Activated CD8-positive, alpha-beta T cell treated with anti-CD3 and anti-CD28 coated beads for 36 hours (primary cell): ENCODE results near the gene ATP2A2. TPM values are rescaled to one million over a fixed set of nuclear protein-coding genes. Genes with fewer than 3 reads are reported as not detected.
A peak's percentile ranks its signal among the peaks of the same experiment; 100 is the strongest.

ENCODE experiments used
- ATAC-seq: fragments of 200-7000 bp; cut with Tn5 transposase; one replicate; pipeline ENCODE4 v1.10.0; 2021; ENCODE audit warnings: mild to moderate bottlenecking, moderate library complexity
- CTCF ChIA-PET: fragments of 350-600 bp; sonication (Branson Sonifier 250); formaldehyde crosslinking; loops from one replicate; lab custom pipeline; 2021; ENCODE audit warnings: antibody characterized with exemption; lab: Charles Lee
- POLR2A ChIA-PET: fragments of 350-600 bp; sonication (Branson Sonifier 250); formaldehyde crosslinking; loops from one replicate; lab custom pipeline; 2021; ENCODE audit warnings: antibody characterized with exemption; lab: Charles Lee
- DNase-seq: peaks from one replicate; pipeline ENCODE4 v3.0.0-alpha.2; 2020
- H3K27ac Mint-ChIP-seq: one replicate; pipeline ENCODE4 v1.8.0; 2021; ENCODE audit warnings: mild to moderate bottlenecking, mixed read lengths
- H3K27me3 Mint-ChIP-seq: one replicate; pipeline ENCODE4 v1.8.0; 2021; ENCODE audit warnings: mixed read lengths
- H3K36me3 Mint-ChIP-seq: one replicate; pipeline ENCODE4 v1.8.0; 2021; ENCODE audit warnings: low read depth, mixed read lengths
- H3K4me1 Mint-ChIP-seq: one replicate; pipeline ENCODE4 v1.8.0; 2021; ENCODE audit warnings: low read depth, mixed read lengths
- H3K4me3 Mint-ChIP-seq: one replicate; pipeline ENCODE4 v1.8.0; 2021; ENCODE audit warnings: mild to moderate bottlenecking, moderate library complexity, mixed read lengths
- H3K9me3 Mint-ChIP-seq: one replicate; pipeline ENCODE4 v1.8.0; 2021; ENCODE audit warnings: mixed read lengths
- intact Hi-C: fragments of 100-400 bp; cut with micrococcal nuclease; formaldehyde crosslinking; loops from one replicate; pipeline ENCODE4 v1.10.0; 2022
- total RNA-seq, 2 experiments: library from RNA; stranded (reverse); gene quantifications; one replicate each; pipeline ENCODE4 v1.2.3, GENCODE V29; 2021
- TF ChIP-seq, protein P1 (sequence below): fragments of 200-600 bp; IDR thresholded peaks from one replicate; pipeline ENCODE4 v1.8.0; 2022; ENCODE audit warnings: antibody characterized with exemption, mild to moderate bottlenecking

ATP2A2 gene
- total RNA-seq, 2 experiments from 2014 or later: 107 to 111 TPM

DNA sequence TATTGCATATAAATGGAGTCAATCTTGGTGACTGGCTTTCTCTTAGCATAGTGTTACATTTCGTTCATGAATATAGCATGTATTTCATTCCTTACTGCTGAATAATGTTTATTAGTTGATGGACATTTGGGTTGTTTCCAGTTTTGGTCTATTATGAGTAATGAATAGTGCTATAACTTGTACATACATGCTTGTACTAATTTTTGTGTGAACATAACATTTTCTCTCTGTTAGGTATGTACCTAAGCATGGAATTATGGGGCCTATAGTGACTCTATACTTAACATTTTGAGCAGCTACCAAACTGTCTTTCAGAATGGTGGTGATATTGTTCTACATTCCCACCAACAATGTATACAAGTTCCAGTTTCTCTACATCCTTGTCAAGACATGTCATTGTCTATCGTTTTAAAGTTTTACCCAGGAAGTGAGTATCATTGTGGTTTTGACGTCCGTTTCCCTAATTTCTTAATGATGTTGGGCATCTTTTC lies 23.1 kb downstream of the ATP2A2 start:
- TF ChIP-seq, protein P1, sequence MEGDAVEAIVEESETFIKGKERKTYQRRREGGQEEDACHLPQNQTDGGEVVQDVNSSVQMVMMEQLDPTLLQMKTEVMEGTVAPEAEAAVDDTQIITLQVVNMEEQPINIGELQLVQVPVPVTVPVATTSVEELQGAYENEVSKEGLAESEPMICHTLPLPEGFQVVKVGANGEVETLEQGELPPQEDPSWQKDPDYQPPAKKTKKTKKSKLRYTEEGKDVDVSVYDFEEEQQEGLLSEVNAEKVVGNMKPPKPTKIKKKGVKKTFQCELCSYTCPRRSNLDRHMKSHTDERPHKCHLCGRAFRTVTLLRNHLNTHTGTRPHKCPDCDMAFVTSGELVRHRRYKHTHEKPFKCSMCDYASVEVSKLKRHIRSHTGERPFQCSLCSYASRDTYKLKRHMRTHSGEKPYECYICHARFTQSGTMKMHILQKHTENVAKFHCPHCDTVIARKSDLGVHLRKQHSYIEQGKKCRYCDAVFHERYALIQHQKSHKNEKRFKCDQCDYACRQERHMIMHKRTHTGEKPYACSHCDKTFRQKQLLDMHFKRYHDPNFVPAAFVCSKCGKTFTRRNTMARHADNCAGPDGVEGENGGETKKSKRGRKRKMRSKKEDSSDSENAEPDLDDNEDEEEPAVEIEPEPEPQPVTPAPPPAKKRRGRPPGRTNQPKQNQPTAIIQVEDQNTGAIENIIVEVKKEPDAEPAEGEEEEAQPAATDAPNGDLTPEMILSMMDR: no peak
- POLR2A ChIA-PET: interaction anchor here (1.5 to 2.0 kb wide), 2 partner anchors 10 to 24 kb away, joined by 4 to 5 read pairs; no protein-coding TSS in a partner anchor
- H3K27me3 Mint-ChIP-seq: no peaks in the 10 kb centered on the region
- H3K4me1 Mint-ChIP-seq: peaks cover 53% of the 10 kb centered on the region
- H3K36me3 Mint-ChIP-seq: peaks cover 49% of the 10 kb centered on the region
- DNase-seq (no peak), ATAC-seq (no peak)
- CTCF ChIA-PET: no interaction called here
- intact Hi-C loops: no loop called here
- H3K27ac Mint-ChIP-seq: peak overlapping the region; percentile 65
- no peaks in the 10 kb centered on the region for H3K9me3 Mint-ChIP-seq
- H3K4me3 Mint-ChIP-seq: no peak overlapping the region

DNA sequence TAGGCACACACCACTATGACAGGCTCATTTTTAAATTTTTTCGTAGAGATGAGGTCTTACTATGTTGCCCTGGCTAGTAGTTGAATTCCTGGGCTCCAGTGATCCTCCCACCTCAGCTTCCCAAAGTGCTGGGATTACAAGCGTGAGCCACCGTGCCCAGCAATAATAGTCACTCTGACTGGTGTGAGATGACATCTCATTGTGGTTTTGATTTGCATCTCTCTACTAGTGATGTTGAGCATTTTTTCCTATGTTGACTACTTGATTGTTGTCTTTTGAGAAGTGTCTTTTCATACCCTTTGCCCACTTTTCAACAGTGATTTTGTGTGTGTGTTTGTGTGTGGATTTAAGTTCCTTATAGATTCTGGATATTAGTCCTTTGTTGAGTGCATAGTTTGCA lies 26.3 kb downstream of the ATP2A2 start:
- CTCF ChIA-PET: no interaction called here
- H3K4me1 Mint-ChIP-seq: peaks cover 54% of the 10 kb centered on the region

DNA sequence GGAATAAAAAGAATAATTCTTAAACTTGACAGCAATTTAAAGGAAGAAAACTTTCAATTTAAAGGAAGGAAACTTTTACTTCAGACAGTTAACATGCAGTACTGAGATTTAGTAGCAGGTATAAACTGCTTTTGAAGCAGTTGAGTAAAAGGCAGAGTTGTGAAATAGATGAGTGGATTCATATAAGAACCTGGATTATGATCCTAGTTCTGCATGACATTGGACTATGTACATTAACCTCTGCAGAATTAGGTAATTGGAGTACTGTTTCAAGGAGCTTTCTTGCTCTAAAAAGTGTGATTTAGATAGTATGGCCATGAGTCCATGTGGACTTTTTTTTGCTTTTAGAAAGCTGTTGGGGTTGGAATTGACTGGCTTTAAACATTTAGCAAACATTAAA lies 29.7 kb downstream of the ATP2A2 start:
- H3K27ac Mint-ChIP-seq: peak overlapping the region; percentile 59
- TF ChIP-seq, protein P1: no peak
- H3K27me3 Mint-ChIP-seq: no peaks in the 10 kb centered on the region
- POLR2A ChIA-PET: interaction anchor here (0.6 kb wide), 1 partner anchor 11 kb away, joined by 3 read pairs; no protein-coding TSS in a partner anchor
- ATAC-seq (no peak), DNase-seq (no peak)
- no peak overlapping the region for H3K4me3 Mint-ChIP-seq
- intact Hi-C loops: no loop called here
- H3K4me1 Mint-ChIP-seq: peaks cover 60% of the 10 kb centered on the region
- CTCF ChIA-PET: no interaction called here
- H3K36me3 Mint-ChIP-seq: peaks cover 54% of the 10 kb centered on the region
- H3K9me3 Mint-ChIP-seq: no peaks in the 10 kb centered on the region

More for the DNA sequence above, 26.3 kb downstream of the ATP2A2 start:
- intact Hi-C loops: no loop called here
- POLR2A ChIA-PET: interaction anchor here (0.8 to 1.3 kb wide), 3 partner anchors 12 to 26 kb away, joined by 3 read pairs; no protein-coding TSS in a partner anchor
- no peak overlapping the region for H3K4me3 Mint-ChIP-seq
- H3K36me3 Mint-ChIP-seq: peaks cover 51% of the 10 kb centered on the region
- H3K9me3 Mint-ChIP-seq: no peaks in the 10 kb centered on the region
- DNase-seq (no peak), ATAC-seq (no peak)
- TF ChIP-seq, protein P1: no peak
- peak overlapping the region; percentile 70 for H3K27ac Mint-ChIP-seq
- H3K27me3 Mint-ChIP-seq: no peaks in the 10 kb centered on the region

DNA sequence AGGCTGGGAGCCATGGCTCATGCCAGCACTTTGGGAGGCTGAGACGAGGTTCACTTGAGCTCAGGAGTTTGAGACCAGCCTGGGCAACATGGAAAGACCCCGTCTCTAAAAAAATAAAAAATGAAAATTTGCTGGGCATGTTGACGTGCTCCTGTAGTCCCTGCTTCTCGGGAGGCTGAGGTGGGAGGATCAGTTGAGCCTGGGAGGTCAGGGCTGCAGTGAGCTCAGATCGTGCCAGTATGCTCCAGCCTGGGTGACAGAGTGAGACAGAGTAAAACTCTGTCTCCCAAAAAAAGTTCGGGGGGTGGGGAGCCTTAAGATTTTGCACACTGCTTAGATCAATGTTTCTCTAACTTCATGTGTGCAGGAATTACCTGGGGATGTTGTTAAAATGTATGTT lies 30.9 kb downstream of the ATP2A2 start:
- peaks cover 62% of the 10 kb centered on the region for H3K4me1 Mint-ChIP-seq
- H3K9me3 Mint-ChIP-seq: no peaks in the 10 kb centered on the region
- ATAC-seq (no peak), DNase-seq (no peak)
- H3K36me3 Mint-ChIP-seq: peaks cover 52% of the 10 kb centered on the region
- TF ChIP-seq, protein P1: no peak
- peak overlapping the region; percentile 73 for H3K27ac Mint-ChIP-seq
- H3K4me3 Mint-ChIP-seq: no peak overlapping the region
- H3K27me3 Mint-ChIP-seq: no peaks in the 10 kb centered on the region
- intact Hi-C loops: no loop called here
- POLR2A ChIA-PET: interaction anchor here (1.0 to 1.3 kb wide), 3 partner anchors 8 to 10 kb away, joined by 3 to 4 read pairs (median 3); no protein-coding TSS in a partner anchor
- CTCF ChIA-PET: interaction anchor here (1.0 to 1.2 kb wide), 2 partner anchors 10 to 120 kb away, joined by 4 read pairs; no protein-coding TSS in a partner anchor
